ENCODE results near the gene NELL1.

The NELL1 gene

DNA sequence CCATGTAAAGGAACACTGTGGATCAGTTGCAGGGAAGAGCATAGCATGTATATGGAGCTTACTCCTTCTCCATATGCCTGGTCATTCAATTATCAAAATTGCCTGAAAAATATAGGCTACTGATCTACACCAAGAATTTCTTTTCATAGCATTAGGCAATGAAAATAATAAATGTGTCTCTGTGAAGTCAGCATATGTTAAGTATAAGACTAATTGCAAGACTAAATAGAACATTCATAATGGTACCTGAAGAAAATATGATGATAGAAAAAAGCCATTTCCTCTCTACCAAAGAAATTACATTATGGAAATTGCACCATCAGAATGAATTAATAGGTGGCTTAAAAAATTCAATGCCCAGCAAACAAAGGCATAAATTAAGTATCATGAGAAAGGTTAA is 584.7 kb downstream of the NELL1 start:
- Histone ChIP-seq H3K27ac (ENCODE audit: poor library complexity, severe bottlenecking) (no peak overlapping the region), H3K27me3 (ENCODE audit: insufficient read depth, poor library complexity, severe bottlenecking) (no peaks in the 10 kb centered on the region), H3K4me3 (ENCODE audit: severe bottlenecking) (no peak overlapping the region), H3K4me1 (ENCODE audit: insufficient read depth, poor library complexity, severe bottlenecking) (no peaks in the 10 kb centered on the region), H3K36me3 (ENCODE audit: low read depth) (no peaks in the 10 kb centered on the region), H3K9me3 (ENCODE audit: severe bottlenecking) (no peaks in the 10 kb centered on the region)
- no peak for ATAC-seq (ENCODE audit: low read depth)
- no peak for DNase-seq (ENCODE audit: low spot score)
- TF ChIP-seq, protein P1, sequence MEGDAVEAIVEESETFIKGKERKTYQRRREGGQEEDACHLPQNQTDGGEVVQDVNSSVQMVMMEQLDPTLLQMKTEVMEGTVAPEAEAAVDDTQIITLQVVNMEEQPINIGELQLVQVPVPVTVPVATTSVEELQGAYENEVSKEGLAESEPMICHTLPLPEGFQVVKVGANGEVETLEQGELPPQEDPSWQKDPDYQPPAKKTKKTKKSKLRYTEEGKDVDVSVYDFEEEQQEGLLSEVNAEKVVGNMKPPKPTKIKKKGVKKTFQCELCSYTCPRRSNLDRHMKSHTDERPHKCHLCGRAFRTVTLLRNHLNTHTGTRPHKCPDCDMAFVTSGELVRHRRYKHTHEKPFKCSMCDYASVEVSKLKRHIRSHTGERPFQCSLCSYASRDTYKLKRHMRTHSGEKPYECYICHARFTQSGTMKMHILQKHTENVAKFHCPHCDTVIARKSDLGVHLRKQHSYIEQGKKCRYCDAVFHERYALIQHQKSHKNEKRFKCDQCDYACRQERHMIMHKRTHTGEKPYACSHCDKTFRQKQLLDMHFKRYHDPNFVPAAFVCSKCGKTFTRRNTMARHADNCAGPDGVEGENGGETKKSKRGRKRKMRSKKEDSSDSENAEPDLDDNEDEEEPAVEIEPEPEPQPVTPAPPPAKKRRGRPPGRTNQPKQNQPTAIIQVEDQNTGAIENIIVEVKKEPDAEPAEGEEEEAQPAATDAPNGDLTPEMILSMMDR (IDR thresholded peaks at IDR 0.05; ENCODE audit: poor library complexity, severe bottlenecking), result no peak

DNA sequence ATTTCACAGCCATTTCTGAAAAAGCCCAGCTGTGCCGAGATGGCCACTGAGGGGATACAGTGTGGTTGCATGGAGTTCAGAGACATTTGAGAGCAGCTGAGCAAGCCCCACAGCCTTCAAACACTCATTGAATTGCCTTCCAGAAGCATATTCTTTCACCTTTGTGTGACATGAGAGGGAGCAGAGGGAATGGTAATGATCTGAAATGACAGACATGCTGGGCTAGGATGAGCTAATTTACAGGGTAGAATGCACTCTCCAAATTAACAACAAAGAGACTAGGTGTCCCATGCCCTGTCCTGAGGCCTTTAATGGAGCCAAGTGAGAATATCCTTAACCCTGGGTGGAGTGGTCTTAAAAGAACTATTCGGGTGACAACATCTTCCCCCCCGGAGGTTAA is 585.4 kb downstream of the NELL1 start:
- TF ChIP-seq, protein P1 (IDR thresholded peaks at IDR 0.05; ENCODE audit: poor library complexity, severe bottlenecking), result no peak
- DNase-seq (ENCODE audit: low spot score), result no peak
- no peak overlapping the region for H3K27ac ChIP-seq (ENCODE audit: poor library complexity, severe bottlenecking)
- H3K4me3 ChIP-seq (ENCODE audit: severe bottlenecking), result no peak overlapping the region
- H3K9me3 ChIP-seq (ENCODE audit: severe bottlenecking), result no peaks in the 10 kb centered on the region
- no peaks in the 10 kb centered on the region for H3K4me1 ChIP-seq (ENCODE audit: insufficient read depth, poor library complexity, severe bottlenecking)
- H3K36me3 ChIP-seq (ENCODE audit: low read depth), result no peaks in the 10 kb centered on the region
- H3K27me3 ChIP-seq (ENCODE audit: insufficient read depth, poor library complexity, severe bottlenecking), result no peaks in the 10 kb centered on the region
- no peak for ATAC-seq (ENCODE audit: low read depth)

DNA sequence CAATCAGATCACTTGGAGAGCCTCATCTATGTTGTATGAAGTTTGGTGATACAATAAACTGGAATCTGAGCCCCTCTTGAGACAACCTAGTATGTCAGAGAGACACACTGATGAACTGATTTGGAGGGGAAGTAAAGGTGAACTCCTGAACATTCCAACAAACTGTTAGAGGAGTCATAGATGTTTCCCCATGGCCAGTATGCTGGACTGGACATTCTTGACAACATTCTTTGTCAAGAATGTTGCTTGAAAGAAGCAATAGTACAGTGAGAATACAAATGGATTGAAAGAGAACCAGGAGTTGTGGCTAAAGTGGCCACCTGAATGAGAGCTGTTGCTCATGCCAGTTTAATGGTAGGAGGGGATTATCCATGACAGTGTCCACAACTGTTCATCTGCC is 588.1 kb downstream of the NELL1 start:
- DNase-seq (ENCODE audit: low spot score), result no peak
- TF ChIP-seq, protein P1 (IDR thresholded peaks at IDR 0.05; ENCODE audit: poor library complexity, severe bottlenecking), result no peak
- no peak overlapping the region for H3K4me3 ChIP-seq (ENCODE audit: severe bottlenecking)

DNA sequence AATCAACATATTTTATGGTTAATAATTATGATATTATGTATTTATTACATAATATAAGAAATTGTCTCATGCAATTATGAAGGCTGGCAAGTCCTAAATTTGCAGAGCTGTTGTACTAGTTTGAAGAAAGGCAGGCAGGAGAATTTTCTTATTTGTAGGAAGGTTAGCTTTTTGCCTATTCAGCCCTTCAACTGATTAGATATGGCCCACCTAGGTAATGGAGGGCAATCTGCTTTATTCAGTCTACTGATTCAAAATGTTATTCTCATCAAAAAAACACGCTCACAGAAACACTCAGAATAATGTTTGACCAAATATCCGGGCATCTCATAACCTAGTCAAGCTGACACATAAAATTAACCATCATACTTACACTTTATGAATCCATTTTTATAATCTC is 589.0 kb downstream of the NELL1 start:
- no peaks in the 10 kb centered on the region for H3K9me3 ChIP-seq (ENCODE audit: severe bottlenecking)
- H3K27me3 ChIP-seq (ENCODE audit: insufficient read depth, poor library complexity, severe bottlenecking), result no peaks in the 10 kb centered on the region
- no peak overlapping the region for H3K4me3 ChIP-seq (ENCODE audit: severe bottlenecking)
- H3K4me1 ChIP-seq (ENCODE audit: insufficient read depth, poor library complexity, severe bottlenecking), result no peaks in the 10 kb centered on the region
- TF ChIP-seq, protein P1 (IDR thresholded peaks at IDR 0.05; ENCODE audit: poor library complexity, severe bottlenecking), result no peak
- no peak for DNase-seq (ENCODE audit: low spot score)
- no peak for ATAC-seq (ENCODE audit: low read depth)
- H3K36me3 ChIP-seq (ENCODE audit: low read depth), result no peaks in the 10 kb centered on the region
- no peak overlapping the region for H3K27ac ChIP-seq (ENCODE audit: poor library complexity, severe bottlenecking)

More for the DNA sequence above, 588.1 kb downstream of the NELL1 start:
- ATAC-seq (ENCODE audit: low read depth), result no peak
- H3K27me3 ChIP-seq (ENCODE audit: insufficient read depth, poor library complexity, severe bottlenecking), result no peaks in the 10 kb centered on the region
- no peaks in the 10 kb centered on the region for H3K9me3 ChIP-seq (ENCODE audit: severe bottlenecking)
- no peaks in the 10 kb centered on the region for H3K4me1 ChIP-seq (ENCODE audit: insufficient read depth, poor library complexity, severe bottlenecking)
- H3K36me3 ChIP-seq (ENCODE audit: low read depth), result no peaks in the 10 kb centered on the region
- no peak overlapping the region for H3K27ac ChIP-seq (ENCODE audit: poor library complexity, severe bottlenecking)

DNA sequence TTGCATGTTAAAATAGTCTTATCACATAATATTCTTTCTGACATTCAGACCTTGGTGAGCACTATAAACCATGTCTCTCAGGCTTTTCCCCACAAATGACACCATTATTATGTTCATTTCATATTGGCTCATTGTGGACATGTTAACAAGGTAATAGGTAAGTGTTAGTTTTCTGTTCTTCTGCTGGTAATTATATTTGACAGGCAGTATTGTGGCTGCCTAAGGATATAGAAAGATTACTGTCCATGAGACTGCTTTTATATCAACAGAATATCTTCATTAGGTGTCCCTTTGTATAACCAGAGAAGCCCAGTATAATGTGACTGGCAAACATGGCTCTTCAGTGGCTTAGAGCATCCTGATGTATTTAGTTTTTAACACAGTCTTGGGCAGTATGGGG is 590.7 kb downstream of the NELL1 start:
- Histone ChIP-seq H3K27me3 (ENCODE audit: insufficient read depth, poor library complexity, severe bottlenecking) (no peaks in the 10 kb centered on the region), H3K4me3 (ENCODE audit: severe bottlenecking) (no peak overlapping the region), H3K4me1 (ENCODE audit: insufficient read depth, poor library complexity, severe bottlenecking) (no peaks in the 10 kb centered on the region), H3K9me3 (ENCODE audit: severe bottlenecking) (no peaks in the 10 kb centered on the region), H3K27ac (ENCODE audit: poor library complexity, severe bottlenecking) (no peak overlapping the region), H3K36me3 (ENCODE audit: low read depth) (no peaks in the 10 kb centered on the region)
- ATAC-seq (ENCODE audit: low read depth) (no peak), DNase-seq (ENCODE audit: low spot score) (no peak)
- TF ChIP-seq, protein P1 (IDR thresholded peaks at IDR 0.05; ENCODE audit: poor library complexity, severe bottlenecking), result no peak

Measured in RWPE2 (cell line).